ENCODE data around the gene MYBPC2. TPM values are rescaled to one million over a fixed set of nuclear protein-coding genes. Genes with fewer than 3 reads are reported as not detected.
A peak's percentile ranks its signal among the peaks of the same experiment; 100 is the strongest.

MYBPC2 gene
- total RNA-seq, 1 donor from 2014 or later, result 0.77 TPM

GRCh38 chr19:50402544-50403301 lies 30.0 kb upstream of the MYBPC2 start:
- H3K36me3 ChIP-seq, result no peaks in the 10 kb centered on the region
- no peak overlapping the region for H3K4me2 ChIP-seq
- H3K79me2 ChIP-seq (ENCODE audit: low read depth), result peaks cover 5% of the 10 kb centered on the region
- Mint-ChIP-seq H3K9me3 (no peaks in the 10 kb centered on the region), H3K4me1 (peaks cover 8% of the 10 kb centered on the region), H3K4me3 (no peak overlapping the region), H3K27ac (no peak overlapping the region), H3K36me3 (peaks cover 15% of the 10 kb centered on the region), H3K27me3 (ENCODE audit: insufficient read depth, low read depth) (peaks cover 2% of the 10 kb centered on the region)
- no peak for DNase-seq (ENCODE audit: low spot score)
- H3K4me1 ChIP-seq, result no peaks in the 10 kb centered on the region
- no peaks in the 10 kb centered on the region for H3F3A ChIP-seq (ENCODE audit: low read depth)
- no peak overlapping the region for H2AFZ ChIP-seq (replicated peaks)
- no peak overlapping the region for H3K9ac ChIP-seq
- no peaks in the 10 kb centered on the region for H3K9me3 ChIP-seq (ENCODE audit: low read depth)
- H3K4me3 ChIP-seq, result no peak overlapping the region
- H3K27me3 ChIP-seq, result no peaks in the 10 kb centered on the region
- peaks cover 4% of the 10 kb centered on the region for H4K20me1 ChIP-seq (ENCODE audit: low read depth)
- H3K27ac ChIP-seq, result no peak overlapping the region
- no peak for TF ChIP-seq EZH2phosphoT487 (IDR thresholded peaks at IDR 0.05)
- TF ChIP-seq CTCF (IDR thresholded peaks at IDR 0.05), result no peak
- TF ChIP-seq EZH2 (IDR thresholded peaks at IDR 0.05), result no peak

GRCh38 chr19:50406156-50406820 lies 26.4 kb upstream of the MYBPC2 start:
- Histone ChIP-seq H3K9me3 (ENCODE audit: low read depth) (no peaks in the 10 kb centered on the region), H3K9ac (no peak overlapping the region), H3F3A (ENCODE audit: low read depth) (no peaks in the 10 kb centered on the region), H3K79me2 (ENCODE audit: low read depth) (no peaks in the 10 kb centered on the region), H3K4me3 (no peak overlapping the region), H3K27me3 (no peaks in the 10 kb centered on the region), H3K4me2 (no peak overlapping the region), H4K20me1 (ENCODE audit: low read depth) (no peaks in the 10 kb centered on the region), H2AFZ (replicated peaks) (no peak overlapping the region), H3K36me3 (no peaks in the 10 kb centered on the region), H3K27ac (no peak overlapping the region), H3K4me1 (no peaks in the 10 kb centered on the region)
- DNase-seq (ENCODE audit: low spot score), result no peak
- no peaks in the 10 kb centered on the region for H3K9me3 Mint-ChIP-seq
- H3K27ac Mint-ChIP-seq, result peak overlapping the region; percentile 21
- TF ChIP-seq EZH2phosphoT487 (IDR thresholded peaks at IDR 0.05), result no peak
- no peak for TF ChIP-seq EZH2 (IDR thresholded peaks at IDR 0.05)
- no peak for TF ChIP-seq CTCF (IDR thresholded peaks at IDR 0.05)
- H3K36me3 Mint-ChIP-seq, result peaks cover 13% of the 10 kb centered on the region
- no peak overlapping the region for H3K4me3 Mint-ChIP-seq
- peaks cover 2% of the 10 kb centered on the region for H3K27me3 Mint-ChIP-seq (ENCODE audit: insufficient read depth, low read depth)
- no peaks in the 10 kb centered on the region for H3K4me1 Mint-ChIP-seq

GRCh38 chr19:50406829-50407228 lies 25.9 kb upstream of the MYBPC2 start:
- H3K27me3 Mint-ChIP-seq (ENCODE audit: insufficient read depth, low read depth), result peaks cover 2% of the 10 kb centered on the region
- no peaks in the 10 kb centered on the region for H3K9me3 Mint-ChIP-seq
- H3K4me1 Mint-ChIP-seq, result no peaks in the 10 kb centered on the region
- Histone ChIP-seq H3K4me2 (no peak overlapping the region), H3K79me2 (ENCODE audit: low read depth) (no peaks in the 10 kb centered on the region), H3K27ac (no peak overlapping the region), H4K20me1 (ENCODE audit: low read depth) (no peaks in the 10 kb centered on the region), H3K27me3 (no peaks in the 10 kb centered on the region), H3K9ac (no peak overlapping the region), H3F3A (ENCODE audit: low read depth) (no peaks in the 10 kb centered on the region), H3K36me3 (no peaks in the 10 kb centered on the region), H3K4me3 (no peak overlapping the region), H3K4me1 (no peaks in the 10 kb centered on the region), H2AFZ (replicated peaks) (no peak overlapping the region), H3K9me3 (ENCODE audit: low read depth) (no peaks in the 10 kb centered on the region)
- H3K36me3 Mint-ChIP-seq, result peaks cover 15% of the 10 kb centered on the region
- DNase-seq (ENCODE audit: low spot score), result no peak
- TF ChIP-seq EZH2 (IDR thresholded peaks at IDR 0.05), result no peak
- no peak for TF ChIP-seq EZH2phosphoT487 (IDR thresholded peaks at IDR 0.05)
- TF ChIP-seq CTCF (IDR thresholded peaks at IDR 0.05), result no peak
- H3K4me3 Mint-ChIP-seq, result no peak overlapping the region
- no peak overlapping the region for H3K27ac Mint-ChIP-seq

All from neural progenitor cell (in vitro differentiated cells).